Neuronal stem cell (in vitro differentiated cells): ENCODE data around the gene CEP85L.

Source experiments
- DNase-seq: peaks from one replicate; pipeline ENCODE4 v3.0.0-alpha.2; 2013; ENCODE audit warnings: low spot score
- H2AFZ ChIP-seq: one replicate; pipeline ENCODE4 v1.6.1; 2013; ENCODE audit warnings: mild to moderate bottlenecking, low read length, inconsistent platforms
- H2AK5ac ChIP-seq: 2 replicates; pipeline ENCODE4 v1.6.1; 2013; ENCODE audit warnings: low read depth, mild to moderate bottlenecking, inconsistent platforms, low read length, moderate library complexity, mixed read lengths
- H2BK120ac ChIP-seq: 2 replicates; pipeline ENCODE4 v1.6.1; 2013; ENCODE audit warnings: low read depth, mild to moderate bottlenecking, inconsistent platforms, low read length, moderate library complexity, mixed read lengths
- H2BK12ac ChIP-seq: one replicate; pipeline ENCODE4 v1.6.1; 2013; ENCODE audit warnings: low read length, inconsistent platforms
- H2BK15ac ChIP-seq: 2 replicates; pipeline ENCODE4 v1.6.1; 2013; ENCODE audit warnings: mild to moderate bottlenecking, low read length, inconsistent platforms, mixed read lengths
- H2BK5ac ChIP-seq: one replicate; pipeline ENCODE4 v1.6.1; 2013; ENCODE audit warnings: inconsistent platforms, mild to moderate bottlenecking, low read length, moderate library complexity
- H3K14ac ChIP-seq: one replicate; pipeline ENCODE4 v1.6.1; 2013; ENCODE audit warnings: low read length, inconsistent platforms
- H3K18ac ChIP-seq: 2 replicates; pipeline ENCODE4 v1.6.1; 2013; ENCODE audit warnings: low read length, inconsistent platforms
- H3K23ac ChIP-seq: 2 replicates; pipeline ENCODE4 v1.6.1; 2013; ENCODE audit warnings: low read depth, mild to moderate bottlenecking, mixed read lengths, low read length, inconsistent platforms; ENCODE audit not compliant: poor library complexity
- H3K27ac ChIP-seq: replicated peaks from 3 replicates; pipeline ENCODE4 v1.5.1; 2013; ENCODE audit warnings: low read length, inconsistent platforms
- H3K27me3 ChIP-seq, 3 experiments: 2 replicates each; pipeline ENCODE4 v1.6.1; 2013; ENCODE audit warnings: low read length in 3 of 3, mild to moderate bottlenecking in 2 of 3, inconsistent platforms in 1 of 3, low read depth in 1 of 3, mixed read lengths in 1 of 3, moderate library complexity in 1 of 3; ENCODE audit not compliant: control insufficient read depth in 3 of 3, insufficient read depth in 3 of 3
- H3K36me3 ChIP-seq, 2 donors: replicated peaks in 1 of 2; 2 replicates each; pipeline ENCODE4 v1.6.1; 2013; ENCODE audit warnings: low read length in 2 of 2; ENCODE audit not compliant: control insufficient read depth in 2 of 2, insufficient read depth in 2 of 2
- H3K4ac ChIP-seq: 2 replicates; pipeline ENCODE4 v1.6.1; 2013; ENCODE audit warnings: inconsistent platforms, mild to moderate bottlenecking, low read length, moderate library complexity
- H3K4me1 ChIP-seq, 2 donors: 1 replicate in 1 of 2; 2 replicates in 1 of 2; pipeline ENCODE4 v1.6.1; 2013; ENCODE audit warnings: low read length in 2 of 2, low read depth in 1 of 2; ENCODE audit not compliant: control insufficient read depth in 2 of 2, insufficient read depth in 1 of 2
- H3K4me2 ChIP-seq: one replicate; pipeline ENCODE4 v1.6.1; 2013; ENCODE audit warnings: mild to moderate bottlenecking, low read length, inconsistent platforms; ENCODE audit not compliant: insufficient read depth, poor library complexity, severe bottlenecking
- H3K4me3 ChIP-seq, 2 donors: 2 replicates each; pipeline ENCODE4 v1.5.1; 2013; ENCODE audit warnings: low read length in 2 of 2, mild to moderate bottlenecking in 2 of 2, inconsistent platforms in 1 of 2, moderate library complexity in 1 of 2
- H3K79me1 ChIP-seq: one replicate; pipeline ENCODE4 v1.6.1; 2013; ENCODE audit warnings: low read depth, mild to moderate bottlenecking, inconsistent platforms, low read length, moderate library complexity
- H3K9ac ChIP-seq: one replicate; pipeline ENCODE4 v1.6.1; 2013; ENCODE audit warnings: mild to moderate bottlenecking, low read depth, low read length, inconsistent platforms; ENCODE audit not compliant: poor library complexity
- H3K9me3 ChIP-seq, 2 donors: replicated peaks in 1 of 2; 2 replicates each; pipeline versions ENCODE3 to v1.6.1; 2013; ENCODE audit warnings: low read length in 2 of 2, mild to moderate bottlenecking in 2 of 2, inconsistent platforms in 1 of 2, low read depth in 1 of 2, mixed read lengths in 1 of 2, moderate library complexity in 1 of 2; ENCODE audit not compliant: control insufficient read depth in 2 of 2, insufficient read depth in 1 of 2
- H4K8ac ChIP-seq: one replicate; pipeline ENCODE4 v1.6.1; 2013; ENCODE audit warnings: low read depth, mild to moderate bottlenecking, inconsistent platforms, low read length, moderate library complexity
- H4K91ac ChIP-seq: one replicate; pipeline ENCODE4 v1.6.1; 2013; ENCODE audit warnings: low read length, low read depth, mild to moderate bottlenecking, inconsistent platforms; ENCODE audit not compliant: poor library complexity
- whole genome bisulfite sequencing, 2 donors: extraction: QIAGEN DNeasy Blood & Tissue Kit; methylation state at CpG; one replicate each; pipeline ENCODE4 v1.1.7; 2013; ENCODE audit warnings: missing lambda C conversion rate in 2 of 2, mixed read lengths in 1 of 2; ENCODE audit not compliant: insufficient read length in 2 of 2, insufficient replicate concordance in 1 of 2; ENCODE audit errors: extremely low coverage in 2 of 2; 5-methylcytosine and 5-hydroxymethylcytosine counted together

CEP85L gene

DNA sequence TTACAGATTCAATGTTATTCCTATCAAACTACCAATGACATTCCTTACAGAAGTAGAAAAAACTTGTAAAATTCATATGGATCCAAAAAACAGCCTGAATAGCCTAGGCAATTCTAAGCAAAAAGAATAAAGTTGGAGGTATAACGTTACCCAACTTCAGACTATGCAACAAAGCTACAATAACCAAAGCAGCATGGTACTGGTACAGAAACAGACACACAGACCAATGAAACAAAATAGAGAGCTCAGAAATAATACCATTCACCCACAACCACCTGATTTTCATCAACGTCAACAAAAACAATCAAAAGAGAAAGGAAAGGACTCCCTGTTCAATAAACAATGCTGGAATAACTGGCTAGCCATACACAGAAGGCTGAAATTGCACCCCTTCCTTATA lies 120.4 kb downstream of the CEP85L start:
- Histone ChIP-seq H2BK15ac (no peak overlapping the region), H3K9ac (no peak overlapping the region), H2BK120ac (no peak overlapping the region), H3K4me3 (no peak overlapping the region), H3K23ac (no peak overlapping the region), H3K36me3 (no peaks in the 10 kb centered on the region), H3K27ac (no peak overlapping the region), H3K27me3 (no peaks in the 10 kb centered on the region), H3K14ac (no peak overlapping the region), H3K4ac (no peak overlapping the region), H3K9me3 (peaks cover 0 to 10% of the 10 kb centered on the region in 2 donors), H3K4me2 (no peak overlapping the region), H2BK5ac (no peak overlapping the region), H3K18ac (no peak overlapping the region), H4K91ac (no peak overlapping the region), H4K8ac (no peak overlapping the region), H2AK5ac (no peak overlapping the region), H2BK12ac (no peak overlapping the region), H3K79me1 (no peaks in the 10 kb centered on the region), H2AFZ (no peak overlapping the region), H3K4me1 (no peaks in the 10 kb centered on the region)
- no CpG with 5 or more reads among the region's 2 CpGs for WGBS, 2 donors
- no peak for DNase-seq

GRCh38 chr6:118529756-118530155 lies 121.6 kb downstream of the CEP85L start:
- H3K79me1 ChIP-seq: no peaks in the 10 kb centered on the region
- no peak overlapping the region for H2AK5ac ChIP-seq
- no peak overlapping the region for H3K4ac ChIP-seq
- H3K27me3 ChIP-seq: no peaks in the 10 kb centered on the region
- H4K8ac ChIP-seq: no peak overlapping the region
- no CpG with 5 or more reads among the region's 2 CpGs for WGBS, 2 donors
- no peak overlapping the region for H2BK15ac ChIP-seq
- H2BK120ac ChIP-seq: no peak overlapping the region
- no peak overlapping the region for H3K18ac ChIP-seq
- H3K9ac ChIP-seq: no peak overlapping the region
- H4K91ac ChIP-seq: no peak overlapping the region
- no peak overlapping the region for H3K14ac ChIP-seq
- no peak overlapping the region for H3K4me3 ChIP-seq
- no peak overlapping the region for H2AFZ ChIP-seq
- no peaks in the 10 kb centered on the region for H3K4me1 ChIP-seq
- no peak overlapping the region for H3K4me2 ChIP-seq
- DNase-seq: no peak
- no peaks in the 10 kb centered on the region for H3K36me3 ChIP-seq
- no peak overlapping the region for H2BK12ac ChIP-seq
- H3K9me3 ChIP-seq: peaks cover 0 to 10% of the 10 kb centered on the region in 2 donors
- no peak overlapping the region for H3K27ac ChIP-seq
- H2BK5ac ChIP-seq: no peak overlapping the region
- H3K23ac ChIP-seq: no peak overlapping the region

DNA sequence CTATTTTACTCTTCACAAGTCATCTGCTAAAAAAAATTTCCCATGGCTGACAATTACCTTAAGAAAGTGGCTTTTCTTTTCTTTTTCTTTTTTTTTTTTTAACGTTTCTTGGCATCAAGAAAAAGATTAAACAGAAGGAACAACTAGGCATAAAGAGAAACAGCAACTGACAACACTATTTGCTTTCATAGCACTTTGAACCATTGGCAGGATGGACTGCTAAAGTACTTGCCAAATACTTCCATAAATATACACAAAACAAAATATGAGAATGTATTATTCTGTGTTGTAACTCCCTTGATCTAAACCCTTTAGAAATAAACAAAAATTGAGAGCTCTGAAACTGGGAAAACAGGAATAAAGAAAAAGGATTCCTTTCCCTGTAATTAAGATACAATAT lies 123.3 kb downstream of the CEP85L start:
- Histone ChIP-seq H2BK120ac (no peak overlapping the region), H3K4me3 (no peak overlapping the region), H2BK15ac (no peak overlapping the region), H2AK5ac (no peak overlapping the region), H3K36me3 (peaks cover 0 to 6% of the 10 kb centered on the region in 2 donors), H3K9ac (no peak overlapping the region), H3K27ac (no peak overlapping the region), H3K27me3 (no peaks in the 10 kb centered on the region), H3K4me1 (no peaks in the 10 kb centered on the region), H3K9me3 (peaks cover 0 to 13% of the 10 kb centered on the region in 2 donors), H4K8ac (no peak overlapping the region), H3K4me2 (no peak overlapping the region), H2AFZ (no peak overlapping the region), H3K18ac (no peak overlapping the region), H3K4ac (no peak overlapping the region), H2BK5ac (no peak overlapping the region), H4K91ac (no peak overlapping the region), H3K23ac (no peak overlapping the region), H2BK12ac (no peak overlapping the region), H3K14ac (no peak overlapping the region), H3K79me1 (no peaks in the 10 kb centered on the region)
- no CpG with 5 or more reads among the region's 1 CpG for WGBS, 2 donors
- no peak for DNase-seq

GRCh38 chr6:118525913-118526780 lies 125.2 kb downstream of the CEP85L start:
- Histone ChIP-seq H3K36me3 (peaks cover 0 to 18% of the 10 kb centered on the region in 2 donors), H3K23ac (no peak overlapping the region), H2BK5ac (no peak overlapping the region)

More at GRCh38 chr6:118525913-118526780, 125.2 kb downstream of the CEP85L start:
- no peak for DNase-seq
- no peak overlapping the region for H3K4ac ChIP-seq
- no peak overlapping the region for H3K27ac ChIP-seq
- no peaks in the 10 kb centered on the region for H3K79me1 ChIP-seq
- no CpG with 5 or more reads among the region's 4 CpGs for WGBS, 2 donors
- H3K14ac ChIP-seq: no peak overlapping the region
- no peak overlapping the region for H4K91ac ChIP-seq
- no peak overlapping the region for H3K4me3 ChIP-seq
- H3K4me1 ChIP-seq: no peaks in the 10 kb centered on the region
- H2AFZ ChIP-seq: no peak overlapping the region
- no peak overlapping the region for H3K9ac ChIP-seq
- H2BK12ac ChIP-seq: no peak overlapping the region
- H2BK15ac ChIP-seq: no peak overlapping the region
- H3K9me3 ChIP-seq: peaks cover 0 to 11% of the 10 kb centered on the region in 2 donors
- H2BK120ac ChIP-seq: no peak overlapping the region
- H3K27me3 ChIP-seq: no peaks in the 10 kb centered on the region
- no peak overlapping the region for H2AK5ac ChIP-seq
- H4K8ac ChIP-seq: no peak overlapping the region
- H3K4me2 ChIP-seq: no peak overlapping the region
- no peak overlapping the region for H3K18ac ChIP-seq
